Measurements from ENCODE around the gene CDCP2. TPM values are rescaled to one million over a fixed set of nuclear protein-coding genes. Genes with fewer than 3 reads are reported as not detected.

CDCP2 gene
- total RNA-seq, 1 experiment from 2014 or later: not detected

DNA sequence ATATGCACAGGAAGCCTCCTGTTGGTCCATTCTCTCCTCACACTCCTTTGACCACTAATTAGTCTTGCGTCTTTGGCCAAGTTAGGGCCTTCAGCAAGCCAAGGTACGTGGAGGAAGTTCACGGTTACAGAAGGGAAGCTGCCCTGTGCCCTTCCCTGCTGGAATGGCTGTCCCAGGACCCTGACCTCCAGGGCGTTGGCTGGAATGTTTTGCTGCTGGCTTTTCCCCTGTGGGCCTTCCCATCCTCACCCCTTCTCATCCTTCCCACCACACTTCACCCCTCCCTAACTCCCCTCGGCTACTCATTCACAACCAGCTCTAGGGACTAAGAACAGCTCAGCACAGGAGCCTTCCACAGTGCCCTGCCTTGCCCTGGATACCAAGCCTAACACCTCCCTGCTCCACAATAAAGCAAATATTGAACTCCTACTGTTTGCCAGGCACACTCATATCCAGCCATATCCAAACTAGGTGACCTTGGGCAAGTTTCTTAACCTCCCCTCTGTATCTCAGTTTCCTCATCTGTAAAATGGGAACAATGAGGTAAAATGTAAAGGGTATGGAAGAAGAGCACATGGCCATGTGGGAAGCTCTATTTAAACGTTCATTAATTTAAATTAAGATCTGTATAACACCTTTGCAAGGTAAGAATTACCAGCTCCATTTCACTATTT, 8.8 kb upstream of the CDCP2 start:
- TF ChIP-seq EZH2 (IDR thresholded peaks at IDR 0.05; ENCODE audit: low read depth): no peak
- TF ChIP-seq, protein P1, sequence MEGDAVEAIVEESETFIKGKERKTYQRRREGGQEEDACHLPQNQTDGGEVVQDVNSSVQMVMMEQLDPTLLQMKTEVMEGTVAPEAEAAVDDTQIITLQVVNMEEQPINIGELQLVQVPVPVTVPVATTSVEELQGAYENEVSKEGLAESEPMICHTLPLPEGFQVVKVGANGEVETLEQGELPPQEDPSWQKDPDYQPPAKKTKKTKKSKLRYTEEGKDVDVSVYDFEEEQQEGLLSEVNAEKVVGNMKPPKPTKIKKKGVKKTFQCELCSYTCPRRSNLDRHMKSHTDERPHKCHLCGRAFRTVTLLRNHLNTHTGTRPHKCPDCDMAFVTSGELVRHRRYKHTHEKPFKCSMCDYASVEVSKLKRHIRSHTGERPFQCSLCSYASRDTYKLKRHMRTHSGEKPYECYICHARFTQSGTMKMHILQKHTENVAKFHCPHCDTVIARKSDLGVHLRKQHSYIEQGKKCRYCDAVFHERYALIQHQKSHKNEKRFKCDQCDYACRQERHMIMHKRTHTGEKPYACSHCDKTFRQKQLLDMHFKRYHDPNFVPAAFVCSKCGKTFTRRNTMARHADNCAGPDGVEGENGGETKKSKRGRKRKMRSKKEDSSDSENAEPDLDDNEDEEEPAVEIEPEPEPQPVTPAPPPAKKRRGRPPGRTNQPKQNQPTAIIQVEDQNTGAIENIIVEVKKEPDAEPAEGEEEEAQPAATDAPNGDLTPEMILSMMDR (conservative IDR thresholded peaks at IDR 0.05): no peak
- BruUV-seq (replicated peaks): no TSS peak
- no peak overlapping the region for H3K4me3 ChIP-seq
- no peak overlapping the region for H3K27ac ChIP-seq
- H3K9me2 ChIP-seq (ENCODE audit: insufficient read depth): no peaks in the 10 kb centered on the region
- H4K20me1 ChIP-seq (ENCODE audit: insufficient read depth): no peaks in the 10 kb centered on the region
- H3K36me3 ChIP-seq (ENCODE audit: low read depth): no peaks in the 10 kb centered on the region
- no peak overlapping the region for H3K4me2 ChIP-seq
- intact Hi-C loops (cut with micrococcal nuclease; ENCODE audit: unreplicated experiment): no loop called here
- H3K27me3 ChIP-seq (ENCODE audit: insufficient read depth, low read depth): no peaks in the 10 kb centered on the region
- CTCF ChIA-PET: no interaction called here
- no peaks in the 10 kb centered on the region for H3K9me3 ChIP-seq (ENCODE audit: insufficient read depth, low read depth)
- DNase-seq: no peak
- no peaks in the 10 kb centered on the region for H3F3A ChIP-seq (ENCODE audit: insufficient read depth, low read depth)
- H2AFZ ChIP-seq: no peak overlapping the region
- POLR2A ChIA-PET (ENCODE audit: unreplicated experiment): interaction anchor here (0.6 kb wide), 1 partner anchor 461 kb away, joined by 13 read pairs; no protein-coding TSS in a partner anchor
- peaks cover 6% of the 10 kb centered on the region; the same call in 1 of the 2 replicates for H3K4me1 ChIP-seq (replicated peaks; ENCODE audit: insufficient read depth)
- no peaks in the 10 kb centered on the region for H3K79me2 ChIP-seq (ENCODE audit: low read depth)

DNA sequence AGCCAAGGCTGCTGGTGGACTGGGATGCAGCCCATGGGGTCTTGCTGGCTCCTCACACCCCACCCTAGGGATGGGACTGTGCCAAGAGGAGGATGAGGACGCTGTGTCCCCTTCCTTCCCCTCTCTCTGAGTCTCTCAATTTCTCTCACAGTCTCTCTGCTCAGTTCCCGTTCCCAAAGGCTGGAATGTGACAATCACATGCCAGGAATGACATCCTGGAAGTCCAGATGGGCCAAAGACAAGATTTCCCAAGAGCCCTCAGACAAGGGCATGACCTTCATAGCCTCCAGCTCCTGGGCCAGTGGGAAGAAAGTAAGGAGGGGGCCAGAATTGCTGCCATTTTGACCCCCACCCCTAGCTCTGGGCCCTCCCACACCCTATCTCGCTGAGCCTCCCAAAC, 7.6 kb upstream of the CDCP2 start:
- CTCF ChIA-PET: interaction anchor here (0.6 kb wide), 1 partner anchor 47 kb away, joined by 4 read pairs; no protein-coding TSS in a partner anchor
- Histone ChIP-seq H3K27me3 (ENCODE audit: insufficient read depth, low read depth) (no peaks in the 10 kb centered on the region), H4K20me1 (ENCODE audit: insufficient read depth) (no peaks in the 10 kb centered on the region), H3K4me1 (replicated peaks; ENCODE audit: insufficient read depth) (peaks cover 6% of the 10 kb centered on the region; the same call in 1 of the 2 replicates), H3K4me2 (no peak overlapping the region), H3K27ac (no peak overlapping the region), H3K79me2 (ENCODE audit: low read depth) (no peaks in the 10 kb centered on the region), H3K9me2 (ENCODE audit: insufficient read depth) (no peaks in the 10 kb centered on the region), H2AFZ (no peak overlapping the region), H3K9me3 (ENCODE audit: insufficient read depth, low read depth) (no peaks in the 10 kb centered on the region), H3F3A (ENCODE audit: insufficient read depth, low read depth) (no peaks in the 10 kb centered on the region), H3K36me3 (ENCODE audit: low read depth) (no peaks in the 10 kb centered on the region), H3K4me3 (no peak overlapping the region)
- intact Hi-C loops (cut with micrococcal nuclease; ENCODE audit: unreplicated experiment): no loop called here
- TF ChIP-seq, protein P1 (conservative IDR thresholded peaks at IDR 0.05): no peak
- no peak for TF ChIP-seq EZH2 (IDR thresholded peaks at IDR 0.05; ENCODE audit: low read depth)
- no TSS peak for BruUV-seq (replicated peaks)
- POLR2A ChIA-PET (ENCODE audit: unreplicated experiment): no interaction called here
- no peak for DNase-seq

DNA sequence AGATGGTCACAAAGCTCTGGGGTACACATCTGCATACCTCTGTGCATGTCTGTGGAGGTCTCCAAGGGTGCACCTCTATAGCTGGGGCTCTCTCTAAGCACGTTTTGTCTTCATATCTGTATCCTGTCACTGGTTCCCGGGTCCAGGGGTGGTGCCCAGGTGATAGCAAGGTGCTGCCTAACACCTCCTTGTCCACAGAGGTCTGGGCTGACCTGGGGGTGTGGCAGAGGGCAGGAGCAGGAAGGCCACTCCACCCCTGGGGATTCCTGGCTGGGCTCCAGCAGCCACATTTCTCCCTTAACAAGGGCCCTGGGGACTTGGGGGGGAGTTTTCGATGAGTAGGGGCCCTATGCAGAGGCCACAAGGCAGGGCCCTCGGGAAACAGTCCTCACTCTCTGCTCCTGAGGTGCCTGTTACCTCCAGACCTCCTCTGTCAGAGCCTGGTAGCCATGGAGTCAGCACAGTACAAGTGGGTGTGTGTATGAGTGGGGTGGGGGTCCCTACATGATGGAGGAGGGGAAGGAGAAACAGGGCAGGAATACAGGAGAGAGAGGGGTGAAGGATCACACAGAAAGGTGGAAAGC, 7.0 kb upstream of the CDCP2 start:
- no peaks in the 10 kb centered on the region for H3K27me3 ChIP-seq (ENCODE audit: insufficient read depth, low read depth)
- intact Hi-C loops (cut with micrococcal nuclease; ENCODE audit: unreplicated experiment): no loop called here
- H3K9me2 ChIP-seq (ENCODE audit: insufficient read depth): no peaks in the 10 kb centered on the region
- TF ChIP-seq, protein P1 (conservative IDR thresholded peaks at IDR 0.05): no peak
- TF ChIP-seq EZH2 (IDR thresholded peaks at IDR 0.05; ENCODE audit: low read depth): no peak
- no peaks in the 10 kb centered on the region for H3K9me3 ChIP-seq (ENCODE audit: insufficient read depth, low read depth)
- H3K4me1 ChIP-seq (replicated peaks; ENCODE audit: insufficient read depth): peaks cover 6% of the 10 kb centered on the region; the same call in 1 of the 2 replicates
- no peak overlapping the region for H3K27ac ChIP-seq
- POLR2A ChIA-PET (ENCODE audit: unreplicated experiment): no interaction called here
- no peaks in the 10 kb centered on the region for H4K20me1 ChIP-seq (ENCODE audit: insufficient read depth)
- no TSS peak for BruUV-seq (replicated peaks)
- H3K4me2 ChIP-seq: no peak overlapping the region
- CTCF ChIA-PET: interaction anchor here (0.6 kb wide), 1 partner anchor 46 kb away, joined by 4 read pairs; no protein-coding TSS in a partner anchor
- H3K4me3 ChIP-seq: no peak overlapping the region
- no peaks in the 10 kb centered on the region for H3K36me3 ChIP-seq (ENCODE audit: low read depth)
- no peaks in the 10 kb centered on the region for H3F3A ChIP-seq (ENCODE audit: insufficient read depth, low read depth)
- H3K79me2 ChIP-seq (ENCODE audit: low read depth): no peaks in the 10 kb centered on the region
- DNase-seq: no peak
- no peak overlapping the region for H2AFZ ChIP-seq

Measured in PC-9 (cell line).